NCI-H2107 treated with DMSO at 0.1 percent for 48 hours (cell line): Measurements from ENCODE around the gene GORASP1.
A peak's percentile ranks its signal among the peaks of the same experiment; 100 is the strongest.

ENCODE experiments used
- DNase-seq: peaks from one replicate; lab custom pipeline; 2025; ENCODE audit not compliant: unreplicated experiment; lab: John Stamatoyannopoulos, UW

The GORASP1 gene

GRCh38 chr3:39107388-39108199, at the start of gene GORASP1, which contains the start of gene TTC21A:
Gene GORASP1 (minus strand): TSS chr3:39107627. CDS start chr3:39107541, 86 bp downstream.
Gene TTC21A (plus strand): TSS chr3:39107680. CDS start chr3:39107838, 158 bp downstream.
- peak; percentile 9 for DNase-seq

DNA sequence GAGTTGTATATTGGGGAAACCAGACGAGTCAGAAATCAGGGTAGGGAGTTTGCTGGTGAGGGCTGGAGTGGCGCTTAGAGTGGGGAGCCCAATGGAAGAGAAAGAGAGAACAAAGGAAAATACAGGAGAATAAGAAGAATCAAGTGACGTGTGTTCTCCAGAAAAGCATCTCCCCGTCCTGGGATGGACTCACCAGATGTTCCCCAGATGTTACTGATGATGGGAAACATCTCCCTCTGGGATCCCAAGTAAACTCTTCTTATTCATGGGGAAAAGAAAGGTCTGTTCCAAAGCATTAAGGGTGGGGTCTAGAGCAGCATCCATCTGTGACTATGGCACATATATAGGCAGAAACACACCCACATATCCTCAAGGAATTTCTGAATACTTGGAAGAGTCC, 49.0 kb upstream of the GORASP1 start:
- DNase-seq, result no peak

GRCh38 chr3:39154280-39155021, 47.0 kb upstream of the GORASP1 start:
- DNase-seq, result no peak

DNA sequence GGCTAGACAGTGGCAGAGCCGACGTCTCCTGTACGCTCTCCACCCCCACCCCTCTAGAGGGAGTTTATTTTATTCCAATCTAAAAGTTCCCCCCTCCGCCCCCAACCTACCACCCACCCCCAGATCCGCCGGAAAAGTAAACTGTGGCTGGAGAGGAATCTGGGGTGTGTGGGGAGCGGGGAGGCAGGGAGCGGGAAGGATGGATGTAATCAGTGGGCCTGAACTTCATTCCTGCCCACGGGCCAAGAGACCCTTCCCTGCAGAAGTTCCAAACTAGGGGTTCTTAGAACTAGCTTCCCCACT, 46.5 kb upstream of the GORASP1 start:
- no peak for DNase-seq

GRCh38 chr3:39150803-39151631, 43.6 kb upstream of the GORASP1 start:
- no peak for DNase-seq

DNA sequence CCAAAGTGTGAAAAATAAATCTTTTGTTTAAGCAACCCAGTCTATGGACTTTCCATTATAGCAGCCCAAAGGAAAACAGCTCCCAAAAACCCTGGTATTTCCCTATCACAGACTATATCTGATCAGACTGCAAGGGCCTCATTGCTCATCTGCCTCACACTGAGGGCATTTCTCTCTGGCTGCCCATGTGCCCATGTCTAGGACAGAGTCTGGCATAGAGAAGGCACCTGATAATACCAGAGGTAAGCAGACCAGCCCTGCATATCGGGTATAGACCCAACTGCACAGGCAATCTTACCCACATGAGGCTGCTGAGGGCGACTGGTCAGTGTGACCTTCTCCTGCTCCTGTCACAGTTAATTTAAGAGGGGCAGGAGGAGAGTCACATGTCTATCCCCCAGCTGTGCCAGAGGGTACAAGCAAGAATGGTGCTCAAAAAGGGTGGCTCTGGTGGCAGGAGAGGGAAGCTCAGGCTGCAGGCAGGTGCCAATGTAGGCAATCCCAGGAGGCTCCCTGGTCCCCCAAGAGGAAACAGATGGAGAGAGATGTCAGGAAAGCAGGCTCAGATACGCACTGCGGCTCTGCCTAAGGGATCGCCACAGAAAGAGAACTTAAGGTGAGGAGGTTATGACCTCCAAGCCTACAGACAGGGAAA, 42.8 kb upstream of the GORASP1 start:
- DNase-seq, result peak; percentile 5

DNA sequence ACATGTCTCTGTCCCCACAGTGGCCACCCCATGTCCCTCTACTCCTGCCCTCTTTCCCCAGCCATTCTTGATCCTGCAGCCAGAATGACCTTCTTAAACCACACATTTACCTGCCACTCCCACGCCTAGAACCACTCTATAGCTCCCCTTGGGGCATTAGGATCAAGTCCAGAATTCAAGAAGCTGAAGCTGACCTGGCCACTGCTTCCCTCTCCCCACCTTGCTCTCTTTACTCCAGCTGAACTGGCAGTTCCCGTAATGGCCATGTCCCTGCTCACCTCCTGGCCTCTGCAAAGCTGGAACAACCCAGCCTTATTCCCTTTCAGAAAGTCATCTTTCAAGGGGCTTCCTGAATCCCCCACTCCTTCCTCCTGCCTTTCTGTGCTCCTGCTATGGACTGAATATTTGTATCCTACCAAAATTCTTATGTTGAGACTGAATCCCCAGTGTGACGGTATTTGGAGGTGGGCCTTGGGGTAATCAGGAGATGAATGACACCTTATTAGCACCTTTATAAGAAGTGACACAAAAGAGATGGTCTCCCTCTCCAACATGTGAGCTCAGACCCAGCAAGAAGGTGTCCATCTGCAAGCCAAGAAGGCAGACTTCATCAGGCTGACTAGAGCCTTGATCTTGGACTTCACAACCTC, 42.2 kb upstream of the GORASP1 start:
- no peak for DNase-seq

DNA sequence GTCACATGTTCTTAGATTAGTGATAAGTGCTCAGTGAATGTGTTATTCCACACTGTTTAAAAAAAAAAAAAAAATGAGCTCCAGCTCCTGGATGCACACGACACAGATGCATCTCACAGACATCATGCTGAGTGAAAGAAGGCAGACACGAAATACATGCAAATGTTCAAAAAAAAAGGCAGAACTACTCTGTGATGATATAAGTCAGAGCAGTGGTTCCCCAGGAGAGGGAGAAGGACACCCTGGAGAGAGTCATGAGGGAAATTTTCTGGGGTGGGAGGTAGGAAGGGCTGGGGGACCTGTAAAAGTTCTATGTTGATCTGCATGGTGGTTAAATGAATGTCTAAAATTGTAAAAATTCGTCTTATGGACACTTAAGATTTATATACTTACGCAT, 41.6 kb upstream of the GORASP1 start:
- no peak for DNase-seq

GRCh38 chr3:39148435-39149058, 41.1 kb upstream of the GORASP1 start:
- no peak for DNase-seq

- no peak for DNase-seq
Observed at GRCh38 chr3:39147711-39148434, 40.4 kb upstream of the GORASP1 start.

DNA sequence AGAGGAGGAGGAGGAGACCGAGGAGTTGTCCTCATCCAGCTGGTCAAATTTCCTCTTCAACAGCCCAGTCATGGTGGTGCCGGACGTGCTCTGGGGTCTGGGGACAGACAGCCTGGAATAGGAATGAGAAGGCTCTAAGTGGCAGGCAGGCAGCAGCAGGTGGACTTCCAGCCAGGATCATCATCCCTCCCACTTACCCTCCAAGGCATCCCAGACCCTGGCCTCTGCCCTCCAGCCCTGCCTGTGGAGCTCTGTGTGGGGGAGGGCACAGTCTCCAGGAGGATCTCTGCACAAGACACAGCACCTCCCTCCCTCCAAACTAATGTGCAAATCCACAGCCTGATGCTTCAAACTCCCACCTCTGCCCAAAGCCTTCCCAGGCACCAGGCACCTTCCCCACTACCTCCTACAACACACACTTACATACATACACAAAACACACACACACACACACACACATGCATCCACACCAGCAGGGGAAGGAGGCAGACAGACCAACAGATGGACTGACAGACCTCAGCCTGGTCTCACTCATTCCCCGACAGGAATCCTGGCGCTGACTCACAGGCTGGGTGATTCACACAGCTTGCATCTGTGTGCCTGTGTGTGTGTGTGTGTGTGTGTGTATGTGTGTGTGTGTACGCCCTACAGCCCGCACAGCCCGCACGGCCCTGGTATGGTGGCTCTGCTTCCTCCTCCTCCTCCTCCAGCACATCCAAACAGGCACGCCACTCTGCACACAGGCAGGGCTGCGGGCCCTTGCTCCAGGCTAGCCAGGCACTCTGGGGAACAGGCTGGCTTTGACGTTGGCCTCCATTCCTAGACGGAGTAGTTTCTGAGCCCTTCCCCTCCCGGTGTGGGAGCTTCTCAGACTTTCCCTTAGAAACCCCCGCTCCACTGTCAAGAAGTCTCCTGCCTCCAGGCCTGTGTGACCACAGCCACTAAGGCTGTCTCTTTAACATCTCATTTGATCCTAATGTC, 39.5 kb upstream of the GORASP1 start:
- DNase-seq, result no peak

DNA sequence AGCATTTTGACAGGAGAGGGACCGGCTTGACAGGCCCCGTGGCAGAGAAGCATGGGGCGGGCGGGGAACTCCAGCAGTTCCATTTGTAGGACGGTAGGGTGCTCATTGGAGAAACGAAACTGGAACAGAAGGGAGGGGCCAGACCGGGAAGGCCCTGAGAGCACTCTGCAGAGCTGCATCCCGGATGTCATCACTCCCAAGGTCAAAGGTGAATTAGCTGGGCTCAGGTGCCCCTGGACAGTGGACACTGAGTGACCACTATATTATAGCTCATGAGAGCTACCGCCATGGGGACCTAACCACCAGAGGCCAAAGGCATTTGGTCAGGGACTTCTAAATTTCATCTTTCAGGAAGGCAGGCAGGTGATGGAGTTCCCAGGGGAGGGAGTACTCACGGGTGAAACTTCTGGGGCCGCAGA, 38.7 kb upstream of the GORASP1 start:
- DNase-seq, result no peak

- DNase-seq, result no peak
Observed at GRCh38 chr3:39144748-39145380, 37.4 kb upstream of the GORASP1 start.

DNA sequence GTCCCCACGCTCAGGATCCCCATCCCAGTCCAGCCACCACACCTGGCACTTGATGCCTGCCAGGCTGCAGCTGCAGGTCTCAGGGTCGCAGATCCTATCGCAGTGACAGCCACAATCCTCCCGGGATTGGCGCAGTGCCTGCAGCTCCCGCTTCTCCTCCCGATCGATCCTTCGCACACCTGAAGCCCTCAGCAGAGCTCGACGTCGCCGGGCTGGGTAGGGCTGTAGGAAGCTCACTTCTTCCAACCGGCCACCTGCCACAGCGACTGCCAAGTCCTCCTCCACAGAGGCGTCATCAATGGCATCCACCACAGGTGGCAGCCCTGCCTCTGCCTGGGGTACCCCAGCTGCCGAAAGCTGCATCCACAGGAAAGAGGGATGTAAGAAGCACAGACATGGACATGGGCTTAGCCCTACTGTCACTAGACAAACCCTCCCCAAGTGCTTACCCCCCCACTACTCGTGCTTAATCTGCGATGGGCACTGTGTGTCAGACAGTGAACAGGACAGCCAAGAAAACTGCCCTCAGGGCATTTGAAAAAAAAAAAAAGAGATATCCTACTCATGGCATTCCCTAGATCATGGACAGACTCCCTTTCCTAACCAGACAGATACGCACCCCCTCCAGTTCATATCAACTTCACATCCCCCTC, 36.8 kb upstream of the GORASP1 start:
- peak; percentile 68 for DNase-seq

GRCh38 chr3:39143051-39143885, 35.8 kb upstream of the GORASP1 start:
- no peak for DNase-seq

DNA sequence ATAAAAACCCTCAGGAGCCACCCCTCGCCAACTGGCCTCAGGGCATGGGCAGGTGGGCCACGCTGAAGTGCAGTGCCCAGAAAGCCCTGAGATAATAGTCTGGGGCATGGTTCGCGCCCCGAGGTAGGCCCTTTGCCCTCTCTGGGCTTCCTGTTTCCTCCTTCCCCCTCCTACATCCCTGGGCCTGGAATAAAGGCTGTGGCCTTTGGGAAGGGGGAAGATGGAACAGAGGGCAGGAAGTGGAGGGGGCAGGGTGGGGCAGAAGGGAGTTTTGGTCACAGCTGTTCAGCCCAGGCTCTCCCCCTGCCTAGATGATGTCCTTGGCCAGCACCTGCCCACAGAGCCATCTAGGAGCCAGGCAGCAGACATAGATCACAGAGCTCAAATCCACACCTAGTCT, 34.6 kb upstream of the GORASP1 start:
- no peak for DNase-seq
